Measurements from ENCODE around the gene OPCML.

Gene OPCML

DNA sequence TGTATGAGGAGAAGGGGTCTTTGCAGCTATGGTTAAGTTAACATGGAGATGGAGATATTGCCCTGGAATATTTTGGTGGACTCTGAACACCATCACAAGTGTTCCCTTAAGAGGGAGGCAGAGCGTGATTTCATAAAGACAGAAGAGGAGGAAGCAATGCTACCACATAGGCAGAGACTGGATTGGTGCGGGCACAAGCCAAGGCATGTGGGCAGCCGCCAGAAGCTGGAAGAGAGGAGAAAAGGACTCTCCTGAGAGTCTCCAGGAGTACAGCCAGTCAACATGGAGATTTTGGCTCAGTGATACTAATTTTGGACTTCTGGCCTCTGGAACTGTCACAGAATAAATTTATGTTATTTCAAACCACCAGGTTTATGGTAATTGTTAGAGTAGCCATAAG, 231.6 kb downstream of the OPCML start:
- DNase-seq: no peak

DNA sequence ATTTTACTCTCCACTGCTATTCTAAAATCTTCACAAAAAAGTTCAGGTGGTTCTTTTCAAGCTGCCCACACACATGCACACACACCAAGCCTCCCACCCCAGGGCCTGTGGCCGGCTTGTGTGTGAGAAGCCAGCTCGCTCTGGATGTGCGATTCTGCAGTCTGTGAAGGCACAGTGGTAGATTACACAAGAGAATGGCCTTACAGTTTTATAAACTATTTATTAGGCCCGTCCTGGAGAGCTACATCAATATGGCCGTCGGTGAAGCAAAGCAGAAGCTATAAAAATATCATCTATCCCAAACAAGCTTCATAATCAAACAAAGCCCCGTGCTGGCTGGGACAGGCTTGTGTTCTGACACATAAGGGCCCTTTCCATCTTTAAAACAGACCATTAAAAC, 240.5 kb downstream of the OPCML start:
- DNase-seq: no peak

DNA sequence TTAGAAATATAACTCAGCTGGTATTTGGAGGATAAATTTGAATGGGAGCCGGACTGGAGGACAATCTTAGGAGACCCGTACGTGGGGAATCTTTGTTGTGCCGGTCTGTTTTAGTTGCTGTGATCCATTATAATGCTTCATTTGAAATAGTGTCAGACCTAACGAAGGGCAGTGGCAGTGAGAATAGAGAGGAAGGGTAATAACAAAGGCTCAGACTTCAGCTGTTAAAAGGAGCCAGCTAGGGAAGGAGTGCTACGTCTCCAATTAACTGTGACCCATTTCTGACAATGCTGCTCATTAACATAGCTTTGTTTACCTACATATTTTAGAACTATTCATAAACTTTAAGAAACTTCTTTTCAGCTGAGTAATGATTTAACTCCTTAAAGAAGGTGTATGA, 246.9 kb downstream of the OPCML start:
- no peak for DNase-seq

DNA sequence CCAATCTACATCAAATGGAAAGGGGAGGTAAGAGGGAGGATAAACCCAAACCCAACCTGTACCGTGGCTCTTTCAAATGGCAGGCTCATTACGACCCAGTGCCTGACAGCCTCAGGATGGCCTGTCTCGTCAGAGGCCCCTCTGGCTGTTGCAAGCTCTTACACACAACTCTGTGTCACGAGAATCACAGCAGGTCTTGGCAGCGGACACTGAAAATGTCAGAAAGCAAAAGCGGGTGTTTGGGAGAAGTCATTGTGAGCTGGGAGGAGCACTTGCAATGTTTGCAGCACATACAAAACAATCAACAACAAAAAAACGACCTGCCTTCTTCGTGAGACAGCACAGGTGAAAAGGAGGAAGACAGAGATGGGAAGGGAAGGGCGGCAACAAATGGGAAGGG, 248.1 kb downstream of the OPCML start:
- no peak for DNase-seq

DNA sequence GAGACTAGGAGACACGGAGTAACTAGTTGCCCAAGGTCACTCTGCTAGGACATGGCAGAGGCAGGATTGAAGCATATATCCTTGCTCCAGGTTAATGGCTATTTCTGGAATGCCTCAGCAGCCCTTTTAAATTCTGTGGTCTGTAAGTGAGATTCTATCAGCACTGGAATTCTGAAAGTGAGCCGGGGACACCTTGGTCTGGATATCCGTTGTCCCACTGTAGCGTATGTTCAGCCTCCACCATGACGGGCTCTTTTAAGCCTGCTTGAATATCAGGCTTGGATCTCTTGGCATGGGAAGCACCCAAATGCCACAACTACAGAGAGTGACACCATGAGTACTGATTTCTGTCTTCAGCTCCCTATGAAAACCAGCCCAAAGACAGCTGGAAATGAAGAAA, 254.4 kb downstream of the OPCML start:
- DNase-seq: no peak

DNA sequence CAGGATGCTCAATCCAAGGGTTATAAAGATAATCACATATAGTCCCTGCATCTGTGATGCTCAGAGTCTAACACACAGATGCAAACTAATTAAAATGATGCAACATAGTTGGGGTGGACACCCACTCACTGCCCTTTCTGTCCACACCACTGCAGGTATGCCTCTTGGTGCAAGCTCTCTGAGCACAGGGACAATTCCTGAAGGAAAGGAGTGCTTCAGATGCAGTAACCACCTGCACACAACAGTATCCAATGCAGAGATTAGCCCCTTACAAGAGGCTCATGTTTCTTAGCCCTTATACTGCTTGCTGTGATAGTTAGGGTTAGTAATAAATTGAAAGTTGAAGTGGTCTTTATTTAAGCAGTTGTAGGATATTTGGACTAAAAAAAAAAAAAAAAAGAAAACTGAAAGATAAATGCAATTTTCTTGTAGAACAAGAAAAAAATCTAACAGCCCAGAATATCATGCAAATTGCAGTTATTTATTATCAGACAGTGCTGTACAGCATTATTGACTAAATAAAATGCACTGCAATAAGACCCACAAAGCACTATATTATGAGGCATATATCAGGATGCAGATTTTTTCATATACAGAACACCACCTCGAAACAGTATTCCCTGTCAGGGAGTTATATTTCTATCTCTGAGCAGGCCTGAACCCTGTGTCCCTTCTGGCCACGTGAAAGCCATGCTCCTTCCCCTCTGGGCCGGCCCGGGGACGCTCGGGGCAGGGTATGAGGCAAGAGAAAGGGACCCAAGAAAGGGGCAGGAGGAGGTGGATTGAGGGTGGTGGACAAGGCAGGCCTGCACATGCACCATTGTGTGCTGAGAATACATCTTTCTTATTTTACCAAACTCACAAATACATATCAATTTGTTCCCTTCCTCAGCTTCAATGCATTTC, 260.2 kb downstream of the OPCML start:
- no peak for DNase-seq

DNA sequence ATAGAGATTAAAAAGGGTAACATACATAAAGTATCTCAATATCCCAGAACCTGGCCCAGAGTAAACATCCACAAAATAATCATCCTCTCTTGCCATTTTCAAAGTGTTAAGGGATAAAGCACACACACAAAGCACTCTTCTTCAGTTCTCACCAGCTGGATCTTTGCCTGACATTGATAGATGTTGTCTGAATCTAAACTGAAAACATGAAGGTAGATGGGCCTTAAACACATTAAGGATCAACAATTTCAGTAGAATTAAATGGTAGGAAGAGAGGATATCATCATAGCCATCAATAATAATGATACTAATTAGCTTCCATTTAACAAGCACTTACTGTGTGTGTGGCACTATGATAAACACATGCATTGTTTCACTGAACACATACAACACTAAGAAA, 261.1 kb downstream of the OPCML start:
- no peak for DNase-seq

DNA sequence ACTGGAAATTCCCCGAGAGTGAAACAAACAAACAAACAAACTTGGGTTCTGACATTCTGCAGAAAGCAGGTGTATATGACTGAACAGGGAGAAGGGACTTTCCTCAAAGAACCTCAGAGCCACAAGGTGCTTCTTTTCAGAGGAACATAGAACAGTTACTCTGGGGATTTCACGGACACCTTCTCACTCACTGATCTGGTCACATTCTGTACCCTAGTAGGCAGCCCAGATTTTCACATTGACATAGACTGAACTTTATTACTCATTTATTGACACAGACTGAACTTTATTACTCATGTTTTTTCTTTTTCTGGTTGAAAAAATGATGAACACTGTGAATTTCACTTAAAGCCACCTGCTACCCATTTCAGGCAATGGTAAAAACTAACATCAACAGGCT, 263.0 kb downstream of the OPCML start:
- no peak for DNase-seq

DNA sequence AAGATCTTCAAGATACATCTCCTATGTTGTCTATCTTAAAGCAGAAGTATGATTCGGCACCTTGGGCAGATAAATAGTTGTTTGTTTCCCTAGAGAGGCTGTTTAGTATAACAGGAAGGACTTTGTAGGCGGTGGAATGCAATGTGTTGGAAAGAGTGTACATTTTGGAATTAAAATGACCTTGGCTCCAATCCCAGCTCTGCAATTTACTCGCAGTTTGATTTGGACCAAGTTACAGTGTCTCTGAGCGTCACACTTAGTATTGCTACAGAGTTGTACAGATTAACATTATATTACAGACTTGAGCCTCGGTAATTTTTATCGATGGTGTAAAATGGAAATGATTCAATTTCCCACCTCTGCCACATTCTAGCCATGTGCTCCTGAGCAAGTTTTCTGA, 265.3 kb downstream of the OPCML start:
- DNase-seq: no peak

DNA sequence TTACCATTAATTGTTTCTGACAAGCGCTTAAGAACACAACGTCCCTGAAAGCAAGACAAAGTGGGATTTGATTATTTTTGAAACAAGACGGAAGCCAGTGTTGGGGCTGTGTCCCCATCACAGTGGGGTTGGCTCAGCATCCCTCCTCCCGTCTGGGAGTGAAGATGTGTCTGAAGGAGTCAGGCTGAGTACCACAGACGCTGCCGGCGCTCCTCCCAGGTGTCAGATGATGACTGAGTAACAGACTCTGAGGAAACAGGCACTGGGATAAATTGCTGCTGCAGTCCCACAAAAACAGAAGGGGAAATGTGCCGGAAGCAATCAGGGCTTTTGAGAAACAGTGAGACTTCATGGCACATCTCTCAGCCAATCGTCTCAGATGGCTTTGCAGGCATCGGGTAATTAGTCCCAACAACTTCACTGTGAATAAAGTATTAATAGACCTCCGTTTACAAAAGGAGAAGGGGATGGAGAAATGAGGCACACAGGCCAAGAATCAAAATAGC, 266.7 kb downstream of the OPCML start:
- DNase-seq: peak in 4 of 56 donors; percentile 2 to 11 (median 4)

DNA sequence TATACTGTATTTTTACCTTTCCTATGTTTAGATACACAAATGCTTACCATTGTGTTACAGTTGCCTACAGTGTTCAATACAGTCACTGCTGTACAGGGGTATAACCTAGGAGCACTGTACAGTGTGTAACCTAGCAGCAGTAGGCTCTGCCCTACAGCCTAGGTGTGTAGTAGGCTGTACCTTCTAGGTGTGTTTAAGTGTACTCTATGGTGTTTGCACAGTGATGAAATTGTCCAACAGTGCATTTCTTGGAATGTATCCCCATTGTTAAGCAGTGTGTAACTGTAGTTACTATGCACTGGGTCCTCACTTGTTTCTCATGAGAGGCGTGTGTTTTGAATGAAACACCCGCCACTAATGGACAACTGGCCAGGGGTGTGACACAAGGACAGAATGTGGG, 269.0 kb downstream of the OPCML start:
- no peak for DNase-seq

DNA sequence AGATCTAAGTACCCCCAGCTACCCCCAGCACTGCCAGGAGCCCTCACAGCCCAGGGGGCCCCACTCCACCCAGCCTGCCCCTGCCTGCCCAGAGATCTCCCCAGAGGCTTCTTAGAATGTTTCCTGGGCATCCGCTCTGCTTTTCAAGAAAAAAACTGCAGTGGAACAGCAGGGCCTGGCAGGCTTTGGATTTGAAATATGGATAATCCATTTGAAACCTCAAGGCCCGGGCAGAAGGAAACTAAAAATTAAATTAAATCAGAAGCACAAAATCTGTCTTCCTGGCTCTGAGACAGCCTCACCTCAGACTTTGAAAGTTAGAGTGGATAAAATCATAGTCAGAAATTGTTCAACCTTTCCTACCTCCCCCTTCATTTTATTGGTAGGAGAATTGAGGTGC, 273.6 kb downstream of the OPCML start:
- DNase-seq: no peak

DNA sequence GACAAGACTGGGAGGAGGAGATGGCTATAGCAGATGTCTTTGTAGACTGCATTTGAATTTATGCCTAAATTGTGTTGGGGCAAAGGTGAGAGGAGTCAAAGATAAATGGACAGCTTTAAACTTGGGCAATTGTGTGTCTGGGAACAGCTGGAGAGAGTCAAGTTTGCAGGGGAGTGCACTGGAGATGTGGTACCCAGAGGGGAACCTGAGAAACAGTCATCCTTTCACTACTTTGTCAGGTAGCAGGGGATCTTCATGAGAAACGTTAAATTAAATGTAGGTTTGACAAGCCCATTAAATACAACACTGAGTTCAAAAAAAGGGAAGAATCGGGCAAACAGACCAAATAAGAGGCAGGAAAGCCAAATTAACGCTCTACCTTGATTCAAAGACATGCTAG, 277.7 kb downstream of the OPCML start:
- no peak for DNase-seq

DNA sequence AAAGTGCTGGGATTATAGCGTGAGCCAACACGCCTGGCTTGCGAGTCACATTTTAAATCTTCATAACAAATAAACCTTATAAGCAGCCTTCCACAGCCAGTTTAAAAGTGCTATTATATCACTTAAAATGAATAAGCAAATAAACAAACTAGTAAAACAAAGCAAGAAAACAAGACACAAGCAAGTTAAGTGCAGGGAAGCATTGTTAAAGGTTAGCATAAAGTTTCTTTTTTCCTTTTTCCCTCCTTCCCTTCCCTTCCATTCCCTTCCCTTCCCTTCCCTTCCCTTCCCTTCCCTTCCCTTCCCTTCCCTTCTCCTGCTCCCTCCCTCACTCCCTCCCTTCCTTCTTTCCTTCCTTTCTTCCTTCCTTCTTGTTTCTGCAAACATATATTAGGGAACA, 278.7 kb downstream of the OPCML start:
- no peak for DNase-seq

DNA sequence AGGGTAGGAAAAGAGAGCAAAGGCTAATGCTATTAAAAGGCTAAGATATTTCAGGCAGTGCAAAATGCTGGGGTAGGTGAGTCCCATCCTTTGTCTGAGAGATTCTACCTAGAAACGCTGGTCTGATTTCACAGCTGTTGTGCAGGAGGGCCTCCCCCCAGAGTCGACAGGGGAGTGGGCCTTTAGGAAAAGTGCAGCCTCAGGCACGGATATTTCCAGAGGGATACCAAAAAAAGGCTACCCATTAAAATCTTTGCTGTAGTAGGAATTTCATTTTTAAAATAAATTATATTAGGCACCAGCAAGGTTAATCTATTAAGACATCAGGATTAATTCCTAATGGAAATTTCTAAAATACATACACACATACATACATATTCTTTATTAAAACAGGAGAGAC, 280.5 kb downstream of the OPCML start:
- no peak for DNase-seq

DNA sequence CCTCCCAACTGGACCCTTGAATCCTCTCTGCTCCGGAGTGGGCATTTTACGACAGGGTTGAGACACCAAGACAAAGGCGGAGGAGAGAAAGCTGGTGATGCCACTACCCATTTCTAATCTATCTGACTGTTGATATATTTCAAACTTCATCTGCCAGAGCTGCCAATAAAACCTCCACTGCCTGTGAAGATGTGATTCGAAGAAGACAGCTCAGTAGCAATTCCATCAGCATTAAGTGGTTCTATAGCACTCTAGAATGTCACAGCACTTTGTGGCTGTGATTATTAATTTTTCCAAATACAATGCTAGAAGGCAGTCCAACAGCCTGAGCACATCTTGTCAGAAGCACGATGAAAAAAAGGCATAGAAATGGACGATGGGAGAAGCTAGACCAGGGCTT, 282.8 kb downstream of the OPCML start:
- no peak for DNase-seq

DNA sequence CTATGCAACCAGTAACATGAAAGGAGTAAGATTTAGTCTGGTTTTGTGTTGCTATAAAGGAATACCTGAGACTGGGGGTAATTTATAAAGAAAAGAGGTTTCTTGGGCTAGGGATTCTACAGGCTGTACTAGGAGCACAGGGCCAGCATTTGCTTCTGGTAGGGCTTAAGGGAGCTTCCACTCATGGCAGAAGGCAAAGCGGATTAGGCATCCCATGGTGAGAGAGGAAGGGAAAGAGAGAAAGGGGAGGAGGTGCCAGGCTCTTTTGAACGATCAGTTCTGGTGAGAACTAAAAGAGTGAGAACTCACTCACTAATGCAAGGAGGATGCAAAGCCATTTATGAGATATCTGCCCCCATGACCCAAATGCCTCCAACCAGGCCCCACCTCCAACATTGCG, 283.2 kb downstream of the OPCML start:
- DNase-seq: no peak

DNA sequence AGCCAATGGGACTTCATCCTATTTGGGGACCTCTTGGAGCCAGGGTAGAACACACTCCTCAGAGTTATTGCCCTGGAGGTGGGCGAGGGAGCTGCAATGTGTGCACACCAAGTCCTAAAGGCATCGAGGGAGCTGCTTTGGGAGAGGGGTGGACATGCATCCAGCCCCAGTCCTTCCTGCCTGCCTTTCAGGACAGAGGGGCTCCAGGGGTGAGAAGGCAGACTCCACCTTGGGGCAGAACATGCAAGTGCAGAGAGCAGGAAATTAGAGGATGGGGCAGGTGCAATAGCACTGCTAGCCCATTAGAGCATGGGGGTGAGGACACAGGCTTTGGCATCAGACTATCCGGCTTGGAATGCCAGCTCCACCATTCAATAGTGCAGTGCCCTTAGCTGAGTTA, 288.5 kb downstream of the OPCML start:
- no peak for DNase-seq

DNA sequence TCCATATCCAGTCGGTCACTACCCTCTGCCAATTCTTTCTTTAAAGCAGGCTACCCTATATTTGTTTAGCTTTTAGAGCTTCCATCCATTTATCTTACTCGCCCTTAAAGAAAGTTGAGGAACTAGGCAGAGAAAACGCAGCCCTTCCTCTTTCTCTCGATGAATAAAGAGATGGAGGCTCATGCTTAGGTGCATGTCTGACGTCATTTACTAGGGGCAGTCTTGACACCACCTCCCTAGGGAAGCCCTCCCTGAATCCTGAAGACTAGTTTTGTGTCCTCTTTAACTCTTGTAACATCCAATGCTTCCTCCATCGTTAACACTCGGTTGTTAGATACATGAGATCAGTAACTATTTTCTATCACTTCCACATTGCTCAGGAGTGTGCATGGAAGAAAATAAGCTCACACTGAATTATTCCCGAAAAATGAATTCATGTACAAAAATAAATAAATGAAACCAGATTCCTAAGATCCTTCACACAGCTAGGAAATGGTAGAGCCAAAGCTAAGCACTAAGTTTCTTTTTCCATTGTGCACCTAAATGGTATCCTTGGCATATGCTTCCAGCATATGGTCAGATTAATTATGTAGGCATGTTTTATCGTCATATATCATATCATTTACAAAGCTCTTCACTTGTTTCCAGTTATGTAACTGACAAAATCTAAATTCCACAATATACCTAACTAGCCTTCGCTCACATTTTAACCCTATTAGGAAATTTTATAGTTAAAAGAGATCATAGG, 291.2 kb downstream of the OPCML start:
- DNase-seq: no peak

DNA sequence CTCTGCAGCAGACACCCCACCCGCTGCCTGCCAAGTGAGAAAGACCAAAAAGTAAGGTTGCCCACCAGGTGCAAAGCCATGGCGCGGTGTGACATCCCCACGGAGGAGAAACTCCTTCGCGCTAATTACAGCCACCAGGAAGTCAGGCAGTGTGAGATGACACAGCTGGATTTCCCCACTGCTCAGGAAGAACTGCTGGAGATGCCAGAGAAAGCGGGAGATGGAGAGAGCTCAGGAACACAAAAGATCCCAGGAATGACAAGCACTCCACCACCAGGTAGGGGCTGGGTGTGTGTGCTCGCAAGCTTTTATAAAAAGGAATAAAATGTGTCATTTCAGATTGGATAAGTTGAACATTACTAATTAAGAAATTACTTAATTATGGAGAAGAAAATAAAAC, 292.7 kb downstream of the OPCML start:
- no peak for DNase-seq

DNA sequence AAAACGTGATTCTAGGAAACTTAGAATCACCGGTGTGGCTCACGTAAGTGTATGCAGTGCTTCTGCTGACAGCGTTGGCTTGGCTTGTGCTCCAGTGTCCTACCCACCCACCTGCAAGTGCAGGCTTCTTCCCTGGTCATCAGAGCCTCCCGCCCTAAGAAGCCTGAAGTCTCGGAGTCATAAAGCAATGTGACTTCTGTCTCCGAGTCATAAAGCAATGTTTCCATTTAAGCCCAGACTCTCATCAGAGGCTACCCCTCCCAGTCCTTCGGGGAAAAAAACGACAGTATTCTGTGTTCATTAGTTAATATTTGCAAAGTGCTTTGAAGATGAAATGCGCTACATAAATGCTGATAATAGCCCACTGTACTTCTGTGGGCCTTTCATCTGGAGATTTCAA, 293.8 kb downstream of the OPCML start:
- no peak for DNase-seq

DNA sequence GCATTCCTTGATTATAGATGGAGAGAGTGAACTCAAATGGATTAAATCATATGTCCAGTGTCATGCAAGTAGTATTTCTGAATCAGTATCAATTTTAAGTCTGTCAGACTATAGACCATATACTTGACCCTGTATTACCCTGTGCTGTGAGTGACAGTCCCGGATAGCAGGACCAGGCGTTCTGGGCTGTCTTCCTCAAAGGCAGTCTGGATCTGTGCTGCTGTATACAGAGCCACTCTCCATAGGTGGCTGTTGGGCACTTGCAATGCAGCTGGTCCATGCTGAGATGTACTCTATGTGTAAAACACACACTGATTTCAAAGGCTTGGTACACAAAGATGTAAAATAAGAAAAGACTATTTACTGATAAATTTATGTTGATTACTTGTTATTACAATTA, 294.3 kb downstream of the OPCML start:
- no peak for DNase-seq

DNA sequence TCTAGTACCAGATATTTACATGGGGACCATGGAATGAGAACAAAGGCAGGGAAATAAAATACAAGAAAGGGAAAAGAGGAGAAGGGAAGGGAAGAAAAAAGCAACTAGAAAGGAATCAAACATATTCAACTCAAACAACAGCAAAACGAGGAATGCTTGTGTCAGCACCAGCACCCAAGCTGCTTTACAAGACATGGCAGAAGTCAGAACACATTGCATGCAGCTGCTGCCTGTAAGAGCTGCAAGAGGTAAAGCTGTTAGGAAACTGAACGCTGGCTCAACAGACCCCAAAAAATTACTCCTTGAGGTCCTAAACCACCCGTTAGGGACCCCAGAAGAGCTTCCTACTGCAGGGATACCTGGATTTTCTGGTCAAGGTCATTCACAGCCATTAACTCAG, 296.9 kb downstream of the OPCML start:
- no peak for DNase-seq
